Left forelimb (tissue), 1 donor: ENCODE data around the gene SMYD1.

ENCODE experiments used
- DNase-seq: peaks from one replicate; pipeline ENCODE4 v3.0.0-alpha.2; 2018; ENCODE audit warnings: low spot score

SMYD1 gene

DNA sequence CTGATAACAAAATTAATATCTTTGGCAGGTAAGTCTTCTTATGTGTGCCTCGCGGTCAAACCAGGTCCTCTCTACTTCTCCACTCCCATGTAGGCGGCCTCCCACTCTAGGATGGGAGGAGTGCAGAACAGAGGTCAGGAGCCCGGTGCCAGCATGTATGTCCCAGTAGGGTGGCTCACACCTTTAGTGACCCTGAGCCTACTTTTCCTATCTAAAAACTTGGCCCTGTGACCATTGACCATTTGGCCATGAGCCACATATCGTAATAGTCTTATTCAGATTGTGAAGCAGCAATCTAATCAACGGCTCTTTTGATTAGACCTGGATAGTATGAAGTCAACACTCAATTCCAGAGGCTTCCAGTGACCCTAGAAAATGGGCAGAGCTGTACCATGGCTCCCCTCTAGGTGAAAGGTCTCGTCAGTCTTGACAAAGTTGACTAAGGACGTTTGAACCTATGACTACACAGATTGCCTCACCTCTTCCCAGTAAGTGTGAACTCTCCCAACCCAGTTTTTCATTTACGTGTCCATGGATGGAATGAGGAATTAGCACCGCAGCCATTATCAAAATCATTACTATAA, 77.4 kb downstream of the SMYD1 start:
- DNase-seq, result no peak

DNA sequence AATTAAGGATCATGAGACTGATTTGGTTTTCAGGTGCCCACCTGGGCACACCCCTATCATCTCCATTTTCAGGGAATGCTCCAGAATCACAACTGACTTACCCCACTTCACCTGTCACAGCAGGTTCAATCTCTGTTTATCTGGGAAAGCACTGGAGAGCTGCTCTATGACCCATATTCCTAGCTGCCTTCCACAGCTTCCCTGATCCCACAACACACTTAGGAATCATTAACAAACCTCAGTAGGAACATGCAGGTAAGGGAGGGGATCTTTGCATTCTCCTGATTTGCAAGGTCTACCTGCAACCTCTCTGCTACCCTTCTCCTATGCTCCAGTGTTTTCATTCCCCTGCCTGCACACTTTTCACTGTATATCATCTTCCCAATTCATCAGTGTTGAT, 79.0 kb downstream of the SMYD1 start:
- DNase-seq, result no peak

DNA sequence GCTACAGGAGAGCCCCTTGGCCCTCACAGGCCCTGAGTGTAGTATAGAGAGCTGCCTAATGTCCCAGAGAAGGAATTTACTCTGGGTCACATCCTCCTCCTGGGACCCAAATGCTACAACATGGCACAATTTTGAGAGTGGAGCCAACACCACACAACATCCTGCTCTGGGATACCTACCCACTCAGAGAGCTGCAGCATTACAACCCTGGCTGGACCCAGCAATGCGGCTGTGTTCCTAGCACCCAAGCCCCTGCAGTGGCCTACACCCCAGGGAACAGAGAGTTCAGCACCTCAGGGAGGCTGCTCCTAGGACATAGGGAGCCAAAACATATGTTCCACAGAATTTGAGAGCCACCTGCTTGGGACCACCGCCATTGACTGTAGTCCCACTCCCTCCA, 79.5 kb downstream of the SMYD1 start:
- DNase-seq, result no peak

DNA sequence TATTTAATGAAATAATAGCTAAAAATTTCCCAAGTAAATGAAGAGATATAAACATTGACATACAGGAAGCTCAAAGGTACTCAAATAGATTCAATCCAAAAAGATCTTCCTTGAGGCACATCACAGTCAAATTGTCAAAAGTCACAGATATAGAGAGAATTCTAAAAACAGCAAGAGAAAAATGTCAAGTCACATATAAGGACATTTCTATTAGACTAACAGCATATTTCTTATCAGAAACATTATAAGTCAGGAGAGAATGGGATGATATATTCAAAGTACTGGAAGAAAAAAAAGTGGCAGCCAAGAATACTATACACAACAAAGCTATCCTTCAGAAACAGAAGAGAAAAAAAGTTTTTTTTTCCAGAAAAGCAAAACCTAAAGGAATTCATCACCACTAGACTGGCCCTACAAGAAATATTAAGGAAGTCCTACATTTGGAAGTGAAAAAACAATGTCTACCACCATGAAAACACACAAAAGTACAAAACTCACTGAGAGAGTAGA, 81.4 kb downstream of the SMYD1 start:
- no peak for DNase-seq

DNA sequence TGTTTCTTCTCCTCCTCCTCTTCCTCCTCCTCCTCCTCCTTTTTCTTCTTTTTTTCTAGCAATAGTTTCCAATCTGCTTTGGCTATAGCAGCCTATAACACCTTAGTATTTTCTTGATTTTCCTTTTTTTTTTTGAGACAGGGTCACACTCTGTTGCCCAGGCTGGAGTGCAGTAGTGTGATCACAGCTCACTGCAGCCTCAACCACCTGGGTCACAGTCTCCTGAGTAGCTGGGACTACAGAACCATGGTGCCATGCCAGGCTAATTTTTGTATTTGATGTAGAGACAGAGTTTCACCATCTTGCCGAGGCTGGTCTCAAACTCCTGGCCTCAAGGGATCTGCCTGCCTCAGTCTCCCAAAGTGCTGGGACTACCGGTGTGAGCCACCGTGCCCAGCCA, 91.9 kb downstream of the SMYD1 start:
- no peak for DNase-seq

DNA sequence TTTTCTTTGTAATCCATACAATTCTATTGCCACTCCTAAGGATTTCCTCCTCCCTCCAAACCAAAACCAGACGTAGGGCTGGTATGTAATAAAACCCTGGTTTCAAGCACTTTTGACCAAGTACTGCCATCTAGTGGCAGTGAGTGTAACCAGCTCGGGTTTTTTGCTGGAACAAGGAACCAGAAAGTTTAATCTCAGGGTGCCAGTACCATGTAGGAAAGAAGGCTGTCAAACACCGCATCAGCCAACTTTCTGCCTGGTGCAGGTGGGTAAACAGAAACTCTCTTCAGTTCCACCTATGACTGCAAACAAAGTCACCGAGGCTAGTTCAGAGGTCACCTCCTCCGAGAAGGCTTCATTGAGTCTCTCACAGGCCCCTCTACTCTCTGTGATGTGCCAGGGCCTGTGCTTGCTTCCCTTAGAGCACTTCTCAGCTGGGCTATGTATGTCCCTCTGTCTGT, 92.4 kb downstream of the SMYD1 start:
- DNase-seq, result no peak

DNA sequence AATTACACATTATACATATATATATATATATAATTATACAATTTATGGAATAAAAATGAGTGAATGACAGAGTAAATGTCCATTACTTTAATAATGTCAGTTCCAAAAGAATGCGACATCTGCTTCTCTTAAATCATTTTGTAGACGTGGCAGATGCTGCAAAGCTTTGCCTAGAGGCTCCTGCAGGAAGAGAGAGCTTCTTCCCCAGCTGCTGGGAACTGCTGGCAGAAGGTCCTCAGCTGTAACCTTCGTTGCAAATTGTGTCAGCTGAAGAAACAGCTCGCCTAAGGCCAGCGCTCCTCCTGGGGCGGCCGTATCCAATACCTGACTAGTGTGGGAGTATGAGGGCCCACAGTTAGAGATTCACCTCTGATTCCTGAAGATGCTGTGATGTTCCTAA, 92.9 kb downstream of the SMYD1 start:
- DNase-seq, result no peak

DNA sequence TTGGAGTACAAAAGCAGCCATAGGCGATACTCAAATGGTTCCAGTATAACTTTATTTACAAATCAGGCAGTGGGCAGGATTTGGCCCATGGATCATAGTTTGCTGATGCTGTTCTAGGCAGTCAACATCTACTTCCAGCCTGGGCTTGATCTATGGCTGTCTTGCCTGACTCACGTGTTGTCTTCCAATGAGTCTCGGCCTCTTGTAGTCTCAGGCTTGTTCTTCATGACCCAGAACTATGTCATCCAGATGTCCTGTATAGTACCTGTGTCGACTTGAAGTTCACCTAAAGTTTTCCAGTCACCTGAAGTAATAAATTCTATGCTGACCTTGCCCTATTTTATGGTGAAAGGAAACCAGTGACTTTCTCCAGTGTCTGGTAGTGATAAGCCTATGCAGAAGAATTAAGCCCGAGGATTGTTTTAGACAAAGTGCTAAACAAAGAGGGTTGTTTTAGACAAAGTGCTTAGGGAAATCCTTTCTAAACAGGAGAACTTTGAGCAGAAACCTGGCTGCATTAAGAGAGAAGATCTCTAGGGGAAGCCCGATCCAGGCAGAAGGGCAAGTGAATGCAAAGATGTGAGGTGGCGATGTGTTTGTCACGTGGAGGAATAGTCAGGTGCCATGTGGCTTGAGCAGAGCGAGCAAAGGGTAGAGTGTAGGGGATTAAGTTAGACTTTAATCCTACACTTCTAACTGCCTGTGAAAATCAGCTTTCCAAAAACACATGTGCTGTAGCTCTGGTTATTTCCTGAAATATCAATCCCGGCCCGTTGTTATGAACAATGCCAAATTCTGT, 94.0 kb downstream of the SMYD1 start:
- DNase-seq, result no peak
